NCI-H2081 (cell line): ENCODE measurements around the gene C1QTNF5.

Experiments
- DNase-seq, 2 experiments: peaks; one replicate each; lab custom pipeline; 2025; lab: John Stamatoyannopoulos, UW

The C1QTNF5 gene

DNA sequence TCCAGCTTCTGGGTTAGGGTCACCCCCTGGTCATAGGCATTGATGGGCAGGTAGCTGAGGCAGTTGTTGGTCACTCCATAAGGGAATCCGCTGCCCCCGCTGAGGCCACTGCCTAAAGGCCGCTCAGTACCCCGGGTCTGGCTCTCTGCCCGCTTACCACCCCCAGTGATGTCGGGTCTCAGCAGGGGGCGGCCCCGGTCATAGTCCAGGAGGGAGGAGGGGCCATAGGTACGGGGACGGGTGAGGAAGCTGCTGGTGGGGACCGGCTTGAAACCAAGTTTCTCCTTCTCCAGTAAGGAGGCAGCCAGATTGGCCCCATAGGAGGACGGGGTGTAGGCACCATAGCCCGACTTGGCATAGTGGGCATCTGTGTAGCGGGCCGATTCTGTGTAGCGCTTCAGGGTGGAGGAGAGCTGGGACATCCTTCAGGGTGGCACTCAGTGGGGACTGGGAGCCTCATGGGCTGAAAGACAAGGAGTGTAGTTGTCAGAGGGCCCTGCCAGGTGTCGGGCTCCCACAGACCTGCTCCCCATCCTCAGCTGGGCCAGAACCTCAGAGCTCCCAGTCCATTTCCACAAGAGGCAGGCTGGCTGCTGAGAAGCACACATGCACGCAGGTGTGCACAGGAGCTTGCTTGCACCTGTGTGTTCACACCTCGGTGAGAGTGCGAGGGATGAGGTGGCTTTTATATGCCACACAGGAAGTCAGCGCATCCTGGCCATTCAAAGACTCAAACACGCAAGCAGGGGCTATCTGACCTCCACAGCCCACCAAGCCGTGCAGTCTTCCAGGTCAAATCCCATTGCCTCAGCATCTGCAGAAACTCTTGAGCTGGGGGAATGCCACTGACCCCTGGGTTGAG lies 32.6 kb upstream of the C1QTNF5 start:
- no peak for DNase-seq

DNA sequence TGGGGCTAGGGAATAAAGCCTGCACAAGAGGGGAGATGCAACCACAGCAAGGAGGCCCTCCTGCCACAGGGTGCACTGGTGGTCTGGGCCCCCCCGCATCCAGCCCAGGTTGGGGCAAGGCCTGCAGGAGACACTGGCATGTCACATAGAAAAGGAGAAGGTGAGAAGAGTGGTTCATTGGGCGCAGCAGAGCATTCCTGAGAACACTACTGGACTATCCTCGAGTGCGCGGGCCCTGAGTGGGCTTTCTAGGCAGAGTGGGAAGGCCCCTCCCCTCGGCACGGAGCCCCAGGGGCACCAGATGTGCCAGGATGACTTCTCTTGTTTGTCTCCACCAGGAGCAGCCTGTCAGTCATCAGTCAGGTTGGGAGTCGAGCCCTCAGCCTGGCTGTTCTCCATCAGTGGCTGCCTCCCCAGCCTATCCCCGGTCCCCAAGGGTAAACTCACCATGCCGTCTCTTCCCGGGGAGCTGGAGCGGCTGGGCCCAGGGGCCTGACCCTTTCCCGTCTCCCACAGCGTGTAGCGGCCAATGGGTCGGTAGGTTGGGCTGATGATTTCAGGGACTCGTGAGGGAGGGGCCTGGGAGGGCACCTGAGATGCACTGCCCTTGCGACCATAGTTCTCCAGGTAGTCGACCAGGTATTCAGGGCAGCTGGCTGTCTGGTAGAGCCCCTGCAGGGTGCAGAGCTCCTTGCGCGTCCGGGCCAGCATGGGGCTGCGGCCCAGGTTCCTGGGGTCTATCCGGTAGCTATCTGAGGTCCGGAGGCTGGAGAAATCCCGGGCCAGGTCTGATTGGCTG lies 31.8 kb upstream of the C1QTNF5 start:
- DNase-seq = no peak

DNA sequence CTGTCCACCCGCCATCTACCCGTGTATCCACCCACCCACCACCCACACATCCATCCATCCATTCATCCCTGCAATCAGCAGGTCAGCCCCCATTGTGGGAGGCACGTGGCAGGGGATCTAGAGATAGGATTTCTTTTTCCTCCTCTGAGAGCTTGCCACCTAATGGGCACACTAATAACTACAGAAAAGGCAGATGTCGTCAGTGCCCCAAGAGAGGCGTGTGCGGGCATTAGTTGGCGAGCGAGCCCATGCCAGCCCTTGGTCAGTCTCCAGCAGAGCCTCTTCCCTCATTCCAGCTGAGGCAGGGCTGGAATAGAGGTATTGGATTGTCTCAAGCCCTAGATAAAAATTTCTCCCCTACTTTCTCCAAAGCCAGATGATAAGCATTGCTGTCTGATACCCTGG lies 31.1 kb upstream of the C1QTNF5 start:
- DNase-seq = peak in 1 of 2 experiments; percentile 35

DNA sequence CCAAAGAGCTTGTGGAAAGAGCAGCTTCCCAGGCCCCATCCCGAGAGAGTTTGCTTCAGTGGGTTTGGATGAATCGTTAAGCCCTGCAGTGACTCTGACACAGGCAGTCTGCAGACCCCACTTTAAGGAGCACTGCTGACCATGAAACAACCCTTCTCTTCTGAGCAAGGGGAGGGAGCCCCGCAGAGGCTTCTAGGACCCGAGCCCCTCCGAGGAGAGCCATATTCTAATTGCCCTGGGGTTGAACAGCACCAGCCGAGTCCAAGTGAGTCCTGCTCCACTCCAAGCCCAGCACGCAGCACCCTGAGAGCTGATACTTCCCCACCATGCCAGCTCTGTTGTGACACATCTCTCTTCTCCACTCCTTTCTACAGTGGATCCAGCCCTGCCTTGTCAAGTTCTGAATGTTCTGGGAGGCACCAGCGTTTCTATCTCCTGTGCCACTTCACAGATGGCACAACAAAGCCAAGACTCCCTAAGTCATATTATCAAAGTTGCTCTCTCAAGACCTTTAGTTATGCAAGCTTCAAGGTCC lies 30.5 kb upstream of the C1QTNF5 start:
- DNase-seq = no peak

DNA sequence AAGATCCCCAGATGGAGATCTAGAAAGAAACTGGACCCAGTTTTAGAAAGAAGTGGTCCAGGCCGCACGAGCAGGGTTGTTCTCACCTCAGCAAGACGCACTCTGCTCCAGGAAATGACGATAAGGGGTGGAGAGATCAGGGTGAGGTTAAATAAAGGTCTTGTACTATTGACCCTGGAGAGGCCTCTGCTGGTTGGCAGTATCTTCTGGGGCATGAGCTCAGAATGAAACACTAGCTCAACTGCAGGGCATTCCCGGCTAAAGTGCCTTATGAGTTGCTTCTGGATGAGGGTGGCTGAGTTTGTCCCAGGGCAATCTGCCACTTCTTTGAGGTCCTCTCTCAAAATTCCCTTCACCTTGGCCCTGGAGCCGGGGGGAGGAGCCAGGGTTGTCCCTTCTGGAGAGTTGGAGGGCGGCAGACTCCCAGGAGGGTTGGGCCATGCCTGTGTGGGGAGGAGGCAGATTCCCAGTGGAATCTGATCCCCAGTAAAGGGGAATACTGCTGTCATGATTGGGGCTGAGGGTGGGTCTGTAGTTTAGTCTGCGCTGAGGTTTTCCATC lies 29.9 kb upstream of the C1QTNF5 start:
- no peak for DNase-seq

DNA sequence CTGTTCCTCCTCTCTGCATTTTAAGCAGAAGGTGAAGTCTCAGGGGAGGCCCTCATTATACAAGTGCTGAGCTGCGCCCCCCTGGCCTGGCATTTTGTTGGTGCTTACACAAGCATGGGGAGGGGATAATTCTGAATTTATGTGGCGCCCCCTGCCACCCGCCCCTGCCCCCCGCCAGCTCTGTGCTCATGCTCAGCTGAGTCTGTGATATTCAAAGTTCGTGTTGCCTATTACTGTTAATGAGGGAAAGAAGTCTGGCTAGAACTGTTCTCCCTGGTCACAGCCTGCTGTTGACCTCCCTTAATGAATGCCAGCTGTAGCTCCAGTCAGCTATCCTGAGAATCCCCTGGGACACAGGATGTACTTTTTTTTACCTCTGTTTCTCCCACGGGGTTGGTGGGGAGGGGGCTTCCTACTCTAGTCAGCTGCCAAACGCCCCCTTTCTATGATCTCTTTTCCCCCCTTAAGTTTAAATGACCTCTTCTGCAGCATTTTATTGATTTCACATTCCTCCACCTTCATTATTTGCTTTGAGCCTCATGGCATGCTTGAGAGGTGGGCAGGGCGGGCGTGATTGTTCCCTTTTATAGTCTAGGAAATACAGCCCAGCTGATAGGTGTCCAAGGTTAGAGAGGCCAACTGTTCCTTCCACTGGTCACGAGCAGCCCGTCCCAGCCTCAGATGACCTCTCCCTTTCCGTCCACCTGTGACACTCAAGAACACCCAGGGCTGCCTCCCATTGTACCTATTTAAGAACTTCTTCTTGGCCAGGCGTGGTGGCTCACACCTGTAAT lies 28.6 kb upstream of the C1QTNF5 start:
- DNase-seq = no peak

DNA sequence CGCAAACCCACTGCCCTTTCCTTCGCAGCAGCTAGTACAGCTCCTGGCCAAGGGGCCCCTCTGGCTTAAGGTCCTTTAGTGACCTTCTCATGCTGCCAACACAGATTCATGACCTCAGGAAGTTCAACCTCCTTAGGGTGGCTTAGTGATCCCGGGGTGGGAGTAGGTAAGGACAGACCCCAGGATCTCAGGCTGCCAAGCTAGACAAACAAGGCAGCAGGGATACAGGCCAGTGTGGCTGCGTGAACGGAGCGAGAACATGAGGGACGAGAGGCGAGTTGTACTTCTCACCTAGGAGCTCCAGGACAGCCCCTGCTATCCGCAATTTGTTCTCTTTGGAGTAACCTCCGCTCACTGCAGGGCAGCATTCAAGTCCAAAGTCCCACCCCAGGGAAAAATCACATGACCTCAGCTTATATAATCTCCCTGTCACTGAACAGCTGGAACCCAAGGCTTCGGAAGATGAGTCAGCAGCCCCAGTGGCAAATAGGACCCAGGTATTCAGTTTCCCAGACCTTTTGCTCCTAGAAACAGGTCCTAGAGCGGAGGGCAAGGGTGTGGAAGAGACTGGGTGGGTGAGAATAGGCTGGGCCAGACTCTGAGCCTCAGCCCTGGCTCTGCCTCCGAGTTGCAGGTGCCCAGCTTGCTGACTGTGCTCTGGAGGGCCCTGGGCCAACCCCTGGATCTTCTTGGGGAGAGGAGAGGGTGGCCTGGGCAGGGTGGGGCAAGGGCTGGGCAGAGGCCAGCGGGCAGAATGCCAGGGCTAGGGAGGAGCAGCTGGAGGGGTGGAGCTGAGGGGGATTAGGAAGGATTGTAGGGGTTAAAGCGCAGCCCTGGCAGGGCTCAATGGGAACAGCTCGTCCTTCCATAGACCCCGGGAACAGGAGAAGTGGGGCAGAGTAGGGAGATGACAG lies 27.7 kb upstream of the C1QTNF5 start:
- peak in 1 of 2 experiments; percentile 20 for DNase-seq

DNA sequence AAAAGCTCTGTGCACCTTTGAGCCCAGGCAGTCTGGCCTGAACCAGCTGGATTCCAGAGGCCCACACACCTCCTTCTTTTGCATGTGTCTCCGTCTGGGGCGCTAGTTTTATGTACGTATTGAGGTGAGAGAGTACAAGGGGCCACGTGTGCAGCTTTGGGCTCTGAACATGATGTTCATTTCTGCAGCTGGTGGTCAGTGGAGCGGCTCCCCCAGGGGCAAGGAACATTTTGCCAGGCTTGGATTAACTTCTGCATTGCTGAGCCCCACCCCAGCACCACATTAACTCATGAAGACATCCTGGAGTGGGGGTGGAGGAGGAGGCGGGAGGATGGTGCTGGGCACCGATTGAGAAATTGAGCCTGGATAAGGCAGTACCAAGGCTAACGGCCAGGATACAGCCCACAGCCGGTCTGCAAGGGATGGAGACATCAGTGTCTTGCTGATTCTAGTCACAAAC lies 27.0 kb upstream of the C1QTNF5 start:
- DNase-seq = no peak

DNA sequence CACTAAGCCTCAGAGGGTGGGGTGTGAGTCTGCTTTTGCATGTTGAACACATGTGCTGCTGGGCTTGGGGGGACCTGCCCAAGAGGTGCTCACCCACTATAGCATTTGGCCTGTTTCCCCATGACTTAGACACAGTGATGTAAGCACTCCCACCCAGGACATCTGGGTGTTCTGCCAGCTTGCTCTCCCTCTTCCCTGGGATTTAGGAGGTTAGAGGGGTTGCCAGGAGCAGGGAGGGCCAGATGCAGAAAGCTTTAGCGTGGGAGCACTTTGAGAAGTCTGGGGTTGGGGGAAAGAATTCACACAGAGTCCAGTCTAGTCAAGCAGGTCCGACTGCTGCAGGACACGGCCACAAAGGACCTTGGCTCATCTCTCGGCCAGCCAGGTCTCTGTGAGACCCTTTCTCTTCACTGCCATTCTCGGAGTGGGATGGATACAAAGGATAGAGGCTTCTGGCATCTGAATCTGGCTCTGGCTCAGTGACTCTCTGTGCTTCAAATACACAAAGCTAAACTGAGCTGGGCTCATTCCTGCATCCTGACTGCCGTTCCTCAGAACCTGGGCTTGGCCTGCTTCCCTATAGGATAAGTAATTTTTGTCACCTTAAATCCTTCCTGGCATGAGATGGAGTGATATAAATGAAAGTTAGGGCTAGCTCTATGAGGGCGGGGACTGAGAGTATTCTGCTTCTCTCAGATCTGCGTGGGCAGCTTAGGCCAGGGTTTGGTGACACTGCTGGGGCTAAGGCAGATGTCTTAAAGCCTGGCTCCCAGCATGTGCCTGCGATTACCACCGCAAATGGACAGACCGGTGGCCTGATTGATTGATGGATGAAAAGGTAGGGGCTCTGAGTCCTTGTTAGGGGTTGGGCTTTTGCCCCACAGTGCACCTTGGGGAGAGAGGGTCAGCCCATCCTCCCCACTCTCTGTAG lies 26.3 kb upstream of the C1QTNF5 start:
- no peak for DNase-seq

DNA sequence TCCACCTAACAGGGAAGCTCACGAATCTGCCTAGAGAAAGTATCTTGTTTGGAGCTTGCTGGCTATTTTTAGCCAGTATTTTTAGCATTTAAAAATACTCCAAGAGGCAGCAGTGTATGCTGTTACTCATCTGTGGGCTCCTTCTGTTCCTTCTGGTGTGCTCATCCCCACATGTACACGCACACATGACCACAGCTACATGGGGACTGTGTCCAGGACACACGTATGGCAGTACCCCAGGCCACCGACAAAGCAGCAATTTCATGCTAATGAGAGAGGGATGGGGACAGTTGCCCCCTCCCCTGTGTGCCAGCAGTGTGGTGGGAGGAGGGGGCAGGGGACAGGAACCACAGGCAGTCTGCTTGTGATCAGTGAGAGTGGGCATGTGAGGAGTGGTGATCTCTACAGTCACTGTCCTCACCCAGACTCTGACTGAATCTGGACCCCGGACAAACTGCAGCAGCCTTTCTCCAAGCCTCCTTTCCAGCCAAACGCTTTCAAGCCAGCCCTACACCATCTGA lies 24.4 kb upstream of the C1QTNF5 start:
- DNase-seq = no peak

DNA sequence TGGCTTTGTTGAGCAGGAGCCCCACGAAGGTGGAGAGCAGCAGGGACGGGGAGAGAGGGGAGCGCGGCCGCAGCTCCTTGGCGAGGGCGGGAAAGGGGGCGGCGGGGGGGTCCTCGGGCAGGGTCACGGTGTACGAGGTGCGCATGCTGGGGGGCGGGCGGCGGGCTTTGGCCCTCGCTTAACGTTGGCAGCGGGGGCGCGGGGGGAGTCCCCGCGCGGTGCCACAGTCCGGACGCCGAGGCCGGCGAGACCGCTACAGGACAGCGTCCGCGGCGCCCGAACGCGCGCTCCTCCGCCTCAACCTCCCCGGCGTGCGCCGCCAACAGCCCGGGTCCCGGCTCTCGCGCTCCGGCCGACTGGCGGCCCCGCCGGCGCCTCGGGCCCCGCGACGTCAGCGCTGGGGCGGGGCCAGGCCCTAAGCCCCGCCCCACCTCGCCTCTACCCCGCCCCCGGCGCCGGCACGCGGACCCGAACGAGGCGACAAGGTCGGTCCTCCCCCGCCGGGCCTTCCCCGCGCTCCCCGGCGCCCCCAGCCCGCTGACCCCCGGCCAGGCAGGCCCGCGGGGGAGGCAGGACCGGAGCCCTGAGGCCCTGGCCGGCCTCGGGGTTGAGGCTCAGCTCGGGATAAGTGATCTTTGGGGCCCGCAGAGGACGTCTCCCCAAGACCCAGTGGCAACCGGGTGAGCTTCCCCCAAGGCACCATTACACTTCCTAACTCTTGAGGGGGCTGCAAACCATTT lies 23.3 kb upstream of the C1QTNF5 start:
- DNase-seq = peak; percentile 42 to 61

DNA sequence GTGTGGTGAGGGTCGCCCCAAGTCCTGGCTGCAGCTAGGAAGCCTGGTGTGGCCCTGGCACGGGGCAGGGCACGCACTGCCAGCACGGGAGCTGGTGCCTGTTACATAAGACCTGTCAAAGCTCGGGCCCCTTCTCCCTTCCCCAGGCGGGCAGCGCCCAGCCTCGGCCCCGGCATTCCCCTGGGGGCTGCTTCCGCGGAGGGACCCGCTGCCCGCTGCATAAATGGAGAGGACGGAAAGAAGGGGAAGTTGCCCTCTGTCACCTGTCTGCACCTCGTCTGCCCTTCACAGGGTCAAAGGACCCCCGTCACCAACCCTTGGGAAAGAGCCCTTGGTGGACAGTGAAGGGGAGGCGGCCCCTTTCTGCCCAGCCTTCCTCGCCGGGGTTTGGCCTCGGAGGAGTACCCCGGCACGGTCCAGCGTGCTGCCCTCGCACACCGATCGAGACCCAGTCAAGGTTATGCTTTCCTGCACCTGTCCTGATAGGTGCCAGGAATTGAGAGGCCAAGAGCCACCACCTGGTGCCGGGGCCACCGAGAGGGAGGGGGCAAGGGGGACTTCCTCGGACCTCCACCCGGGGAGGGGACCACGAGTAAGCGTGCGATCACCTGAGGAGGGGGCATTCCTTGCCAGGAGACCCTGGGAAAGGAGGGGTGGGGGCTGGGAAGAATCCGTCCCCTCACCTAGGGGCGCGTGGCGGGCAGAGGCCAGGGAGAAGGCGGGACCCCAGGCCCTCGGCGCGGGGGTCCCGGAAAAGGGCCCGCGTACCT lies 22.6 kb upstream of the C1QTNF5 start:
- DNase-seq = no peak

DNA sequence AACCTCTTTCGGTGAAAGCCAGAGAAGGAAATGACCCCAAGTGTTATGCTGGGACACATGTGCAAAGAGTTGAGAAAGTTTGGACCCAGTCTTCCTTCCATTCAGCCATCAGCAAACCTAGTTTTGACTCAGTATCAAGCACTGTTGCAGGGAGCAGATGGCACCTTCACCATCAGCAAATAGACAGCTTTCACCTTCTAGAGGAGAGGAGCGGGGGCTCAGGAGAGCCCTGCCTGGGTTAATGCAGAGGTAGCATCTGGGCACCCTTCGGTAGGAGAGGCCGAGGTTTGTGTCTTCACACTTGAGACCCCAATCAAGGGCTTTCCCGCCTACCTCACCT lies 22.0 kb upstream of the C1QTNF5 start:
- no peak for DNase-seq

DNA sequence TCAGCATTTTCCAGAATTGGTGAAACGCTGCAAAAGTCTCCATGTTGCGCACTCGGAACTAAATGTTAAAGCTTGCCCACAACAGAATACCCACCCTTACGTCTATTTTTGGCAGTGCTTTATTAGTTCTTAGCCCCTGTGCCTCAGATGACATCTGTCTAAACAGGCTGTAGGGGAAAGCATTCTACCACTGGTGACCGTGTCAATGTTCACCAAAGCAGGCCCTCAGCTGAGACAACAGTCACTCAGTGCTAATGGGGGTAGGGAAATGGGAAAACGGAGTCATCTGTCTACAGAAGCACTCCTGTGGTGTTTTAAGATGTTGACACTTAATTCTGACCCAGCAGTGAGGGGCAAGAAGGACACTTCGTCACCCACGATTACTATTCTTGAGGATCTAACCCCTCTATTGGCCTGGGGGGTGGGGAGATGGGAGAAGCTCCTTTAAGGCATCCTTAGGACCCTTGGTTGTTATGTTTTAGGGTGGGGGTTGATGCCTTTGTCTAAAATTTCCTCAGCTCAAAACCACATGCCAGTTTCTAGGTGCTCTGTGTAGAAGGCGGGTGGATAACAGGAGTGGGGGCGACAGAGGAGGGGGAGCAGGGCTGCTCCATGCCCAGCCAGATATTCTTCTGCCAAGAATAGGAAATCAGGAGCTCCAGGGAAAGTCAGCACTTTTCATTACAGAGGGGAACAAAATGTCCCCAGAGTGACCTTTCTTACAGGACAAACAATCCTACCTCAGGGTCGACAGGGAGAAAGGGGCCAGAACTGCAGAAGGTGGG lies 21.4 kb upstream of the C1QTNF5 start:
- DNase-seq = no peak

DNA sequence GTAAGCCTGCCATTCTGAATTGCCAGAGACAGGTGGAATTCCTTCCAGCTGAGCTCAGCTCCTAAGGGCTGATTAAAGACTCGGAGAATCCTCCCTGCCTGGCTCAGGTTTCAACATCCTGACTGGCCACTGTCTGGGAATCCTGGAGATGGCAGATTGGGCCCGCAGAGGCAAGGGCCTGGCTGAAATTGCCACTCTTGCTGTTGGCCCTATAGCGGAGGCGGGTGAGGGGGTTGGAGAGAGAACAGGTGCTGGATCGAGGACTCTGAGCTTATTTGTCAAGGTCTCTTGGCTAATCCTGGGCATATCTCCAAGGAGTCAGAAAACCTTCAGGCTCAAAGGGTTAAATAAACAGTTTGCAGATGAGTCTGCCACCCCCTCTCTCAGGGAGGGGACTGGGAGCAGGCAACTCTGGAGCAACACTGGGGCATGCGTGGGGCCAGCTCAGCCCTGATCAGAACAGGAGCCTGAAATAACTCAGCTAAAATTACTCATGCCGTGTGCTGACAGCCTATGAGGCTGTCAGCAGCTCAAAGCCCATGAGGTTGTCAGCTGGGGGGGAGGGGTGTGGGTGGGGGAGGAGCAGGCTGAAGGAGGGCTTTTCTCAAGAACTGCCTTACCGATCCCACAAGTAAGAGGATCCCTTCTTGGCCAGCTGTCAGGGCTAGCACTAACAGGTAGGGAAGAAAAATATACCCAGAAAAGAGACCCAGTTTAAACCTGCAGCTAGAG lies 20.5 kb upstream of the C1QTNF5 start:
- DNase-seq = peak in 1 of 2 experiments; percentile 24
